Measurements from ENCODE around the gene RNASE8. TPM values are rescaled to one million over a fixed set of nuclear protein-coding genes. Genes with fewer than 3 reads are reported as not detected.

Gene RNASE8
- total and polyA plus RNA-seq, 2 of the 4 experiments (the other 2 are of a cell fraction), result not detected

- dilution Hi-C loops (cut with HindIII; ENCODE audit: low sequenced_read_pairs, unreplicated experiment), result no loop called here
- Histone ChIP-seq H3K9me3 (ENCODE audit: control insufficient read depth, insufficient read depth, low read length) (no peaks in the 10 kb centered on the region), H3K56ac (ENCODE audit: extremely low read depth, insufficient read depth, low read length) (no peak overlapping the region), H3K18ac (ENCODE audit: low read depth, low read length) (no peak overlapping the region), H3K4me3 (ENCODE audit: insufficient read depth, low read depth, low read length) (no peak overlapping the region), H3K4me1 (ENCODE audit: control insufficient read depth, insufficient read depth, low read length) (peaks cover 4% of the 10 kb centered on the region; the same call in 1 of the 2 replicates), H4K5ac (ENCODE audit: low read depth, low read length) (no peak overlapping the region), H3K36me3 (ENCODE audit: control insufficient read depth, insufficient read depth, low read length) (no peaks in the 10 kb centered on the region), H3K9me1 (ENCODE audit: insufficient read depth, low read length) (peaks cover 3% of the 10 kb centered on the region; the same call in 1 of the 2 replicates), H3K27me3 (ENCODE audit: control insufficient read depth, insufficient read depth, low read length) (peaks cover 4% of the 10 kb centered on the region), H3K4ac (ENCODE audit: low read depth, low read length) (no peak overlapping the region), H3K9ac (ENCODE audit: low read depth, low read length) (no peak overlapping the region), H4K20me1 (ENCODE audit: insufficient read depth, low read length) (no peaks in the 10 kb centered on the region), H3K4me2 (ENCODE audit: low read depth, low read length) (no peak overlapping the region), H2AK5ac (ENCODE audit: low read depth, low read length) (no peak overlapping the region), H2AFZ (replicated peaks; ENCODE audit: low read length, poor library complexity) (no peak overlapping the region), H3K27ac (ENCODE audit: insufficient read depth, low read length) (no peak overlapping the region), H2BK120ac (ENCODE audit: low read depth, low read length) (no peak overlapping the region), H3K79me1 (ENCODE audit: low read depth in 1 of 2, low read length in 2 of 2) (no peaks in the 10 kb centered on the region), H2BK5ac (ENCODE audit: low read depth, low read length, poor library complexity, severe bottlenecking) (no peak overlapping the region), H4K8ac (ENCODE audit: low read depth in 2 of 2, low read length in 2 of 2) (no peak overlapping the region), H3K23ac (ENCODE audit: low read depth, low read length) (no peak overlapping the region), H2BK15ac (ENCODE audit: low read depth, low read length) (no peak overlapping the region), H2BK20ac (ENCODE audit: low read depth, low read length) (no peak overlapping the region), H2AK9ac (replicated peaks; ENCODE audit: low read depth, low read length, poor library complexity) (no peak overlapping the region), H4K91ac (ENCODE audit: insufficient read depth, low read depth, low read length) (no peak overlapping the region), H3K14ac (replicated peaks; ENCODE audit: low read depth, low read length) (no peak overlapping the region)
- ChIA-PET CTCF (interaction anchor here (0.7 kb wide), 1 partner anchor 747 kb away, joined by 4 read pairs; no protein-coding TSS in a partner anchor), POLR2A (ENCODE audit: unreplicated experiment) (interaction anchor here (0.5 kb wide), 1 partner anchor 16 kb away, joined by 3 read pairs; the partner anchor contains the start of gene ARHGEF40)
- TF ChIP-seq RFX5 (IDR thresholded peaks at IDR 0.05; ENCODE audit: low read depth, low read length) (no peak), ELK1 (IDR thresholded peaks at IDR 0.05; ENCODE audit: borderline replicate concordance, low read depth, low read length) (no peak), SMC3 (IDR thresholded peaks at IDR 0.05; ENCODE audit: low read depth, low read length) (no peak), RAD21 (IDR thresholded peaks at IDR 0.05; ENCODE audit: low read length) (no peak), MXI1 (IDR thresholded peaks at IDR 0.05; ENCODE audit: borderline replicate concordance, low read depth, low read length) (no peak), RCOR1 (IDR thresholded peaks at IDR 0.05; ENCODE audit: insufficient replicate concordance, low read length) (no peak), MAZ (IDR thresholded peaks at IDR 0.05; ENCODE audit: borderline replicate concordance, low read depth, low read length) (no peak)
- no TSS peak for BruUV-seq (replicated peaks)
- 97% methylated on average over 6 of the region's 20 CpGs; no CpG with 5 or more reads in 1 of the 2 experiments for WGBS, 2 experiments (ENCODE audit: extremely low coverage in 2 of 2, insufficient read length in 1 of 2)
- in situ Hi-C loops (cut with MboI; ENCODE audit: low sequenced_read_pairs), result no loop called here
- DNase-seq (no peak), ATAC-seq (ENCODE audit: low read depth) (no peak)
- intact Hi-C loops (cut with micrococcal nuclease), result no loop called here
These were observed 4.2 kb upstream of the RNASE8 start for GRCh38 chr14:21053184-21054122.
